Measurements from ENCODE around the gene ROR1. TPM values are rescaled to one million over a fixed set of nuclear protein-coding genes. Genes with fewer than 3 reads are reported as not detected.

The ROR1 gene
- total RNA-seq, 2 donors from 2014 or later = 0.09 TPM; not detected in 1

DNA sequence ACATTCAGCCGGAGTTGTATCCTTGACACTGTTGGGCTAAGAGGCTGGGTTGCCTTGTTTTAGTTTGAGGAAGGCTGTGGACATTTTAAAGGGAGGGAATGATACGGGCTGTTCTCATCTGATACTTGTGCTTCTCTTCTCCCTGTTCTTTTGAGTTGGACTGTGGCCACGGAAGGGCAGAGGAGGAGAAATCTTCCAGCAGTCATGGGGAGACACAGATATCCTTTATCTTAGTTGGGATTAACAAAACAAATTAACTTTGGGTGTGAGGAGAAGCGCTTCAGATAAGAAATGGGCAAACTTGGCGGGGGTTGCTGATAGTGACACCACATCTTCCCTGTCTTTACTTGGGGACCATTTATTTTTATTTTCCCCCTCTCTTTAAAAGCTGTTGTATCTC lies 138.8 kb downstream of the ROR1 start:
- Mint-ChIP-seq H3K27ac (no peak overlapping the region), H3K36me3 (ENCODE audit: low read depth) (no peaks in the 10 kb centered on the region), H3K9me3 (no peaks in the 10 kb centered on the region), H3K27me3 (peaks cover 6% of the 10 kb centered on the region), H3K4me3 (no peak overlapping the region), H3K4me1 (no peaks in the 10 kb centered on the region)
- ATAC-seq (replicated peaks) = no peak

GRCh38 chr1:63913533-63913932 lies 139.7 kb downstream of the ROR1 start:
- peaks cover 6% of the 10 kb centered on the region for H3K27me3 Mint-ChIP-seq
- ATAC-seq (replicated peaks) = no peak
- H3K4me1 Mint-ChIP-seq = no peaks in the 10 kb centered on the region
- no peaks in the 10 kb centered on the region for H3K9me3 Mint-ChIP-seq
- H3K27ac Mint-ChIP-seq = no peak overlapping the region
- H3K36me3 Mint-ChIP-seq (ENCODE audit: low read depth) = no peaks in the 10 kb centered on the region
- H3K4me3 Mint-ChIP-seq = no peak overlapping the region

DNA sequence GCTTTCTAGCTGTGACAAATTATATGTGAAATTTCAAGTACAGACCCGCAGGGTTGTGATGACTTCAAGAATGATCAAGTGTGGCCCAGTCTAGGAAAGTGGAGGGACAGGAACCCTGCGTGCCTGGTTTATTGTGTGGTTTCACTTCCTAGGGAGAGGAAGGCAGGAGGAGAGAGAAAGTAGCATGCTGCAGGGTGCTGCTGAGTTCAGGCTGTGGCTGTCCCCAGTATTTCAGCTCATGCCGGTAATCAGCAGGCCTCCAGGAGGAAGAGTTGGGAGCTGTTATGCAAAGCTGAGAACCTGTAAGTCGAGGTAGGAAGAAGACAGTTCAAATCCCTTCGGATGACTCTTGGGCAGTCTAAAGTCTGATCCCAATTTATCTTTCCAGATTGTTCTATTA lies 140.4 kb downstream of the ROR1 start:
- Mint-ChIP-seq H3K4me1 (no peaks in the 10 kb centered on the region), H3K27ac (no peak overlapping the region), H3K36me3 (ENCODE audit: low read depth) (no peaks in the 10 kb centered on the region), H3K9me3 (no peaks in the 10 kb centered on the region), H3K27me3 (peaks cover 6% of the 10 kb centered on the region), H3K4me3 (no peak overlapping the region)
- ATAC-seq (replicated peaks) = no peak

- no peaks in the 10 kb centered on the region for H3K4me1 Mint-ChIP-seq
- H3K9me3 Mint-ChIP-seq = no peaks in the 10 kb centered on the region
- no peak for ATAC-seq (replicated peaks)
- no peaks in the 10 kb centered on the region for H3K36me3 Mint-ChIP-seq (ENCODE audit: low read depth)
- peaks cover 9% of the 10 kb centered on the region for H3K27me3 Mint-ChIP-seq
- H3K27ac Mint-ChIP-seq = no peak overlapping the region
- H3K4me3 Mint-ChIP-seq = no peak overlapping the region
Observed at GRCh38 chr1:63914706-63915105, 140.9 kb downstream of the ROR1 start.

DNA sequence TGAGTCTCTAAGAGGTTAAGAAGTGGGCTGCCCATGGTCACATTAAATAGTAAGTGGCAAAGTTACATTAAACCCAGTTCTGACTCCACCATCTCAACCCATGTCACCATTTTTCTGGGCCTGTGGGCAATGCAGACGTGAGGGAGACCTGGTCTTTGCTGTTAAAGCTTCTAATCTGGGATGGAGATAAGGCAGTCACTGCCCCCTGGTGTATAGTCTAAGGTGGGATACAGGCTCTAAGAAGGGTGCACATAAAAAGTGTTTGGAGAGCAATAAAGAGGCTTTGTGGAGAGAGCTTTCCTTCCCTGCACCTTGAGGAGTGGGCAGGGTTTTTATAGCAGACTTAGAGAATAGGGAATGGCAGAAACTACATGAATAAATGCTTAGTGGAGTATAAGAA lies 141.3 kb downstream of the ROR1 start:
- no peak for ATAC-seq (replicated peaks)
- H3K4me3 Mint-ChIP-seq = no peak overlapping the region
- H3K36me3 Mint-ChIP-seq (ENCODE audit: low read depth) = no peaks in the 10 kb centered on the region
- no peaks in the 10 kb centered on the region for H3K4me1 Mint-ChIP-seq
- H3K27me3 Mint-ChIP-seq = peaks cover 11% of the 10 kb centered on the region
- H3K9me3 Mint-ChIP-seq = no peaks in the 10 kb centered on the region
- H3K27ac Mint-ChIP-seq = no peak overlapping the region

DNA sequence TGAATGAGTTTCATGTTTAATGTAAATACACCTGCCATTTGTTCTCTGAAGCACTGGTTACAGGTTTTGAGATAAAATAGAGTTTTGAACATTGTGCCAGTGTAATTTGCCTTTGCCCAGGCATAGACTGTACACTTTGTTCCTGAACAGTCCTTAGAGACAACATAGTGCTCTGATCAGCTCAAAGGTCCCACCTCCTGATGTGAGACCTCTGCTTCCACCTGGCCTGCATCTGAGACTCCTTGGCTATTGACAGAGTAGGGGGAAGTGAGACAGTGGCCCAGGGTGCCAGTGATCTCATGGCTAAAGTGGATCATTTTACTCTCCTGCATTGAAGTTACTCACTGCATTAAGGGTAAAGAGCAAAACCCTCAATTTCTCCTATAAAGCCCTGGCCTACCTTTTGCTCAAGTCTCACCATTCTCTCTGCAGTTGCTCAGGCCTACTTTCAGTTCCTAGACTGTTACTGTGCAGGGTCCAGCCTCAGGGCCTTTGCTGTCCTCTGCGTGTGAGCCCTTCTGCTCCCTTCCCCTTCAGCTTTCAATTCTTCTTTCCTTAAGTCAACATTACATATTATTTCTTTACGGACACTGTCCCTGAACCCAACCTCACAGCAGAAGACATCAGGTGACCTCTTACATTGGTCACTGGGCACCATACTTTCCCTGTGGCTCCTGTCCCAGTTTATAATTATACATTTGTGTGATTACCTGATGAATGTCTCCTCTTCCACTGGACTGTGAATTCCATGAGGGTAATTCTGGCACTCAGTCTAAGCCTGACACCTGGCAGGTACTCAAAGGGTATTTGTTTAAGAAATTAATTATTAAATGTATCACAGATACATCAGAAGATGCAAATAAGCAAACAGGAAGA lies 142.9 kb downstream of the ROR1 start:
- Mint-ChIP-seq H3K27ac (no peak overlapping the region), H3K36me3 (ENCODE audit: low read depth) (no peaks in the 10 kb centered on the region), H3K4me1 (no peaks in the 10 kb centered on the region), H3K9me3 (no peaks in the 10 kb centered on the region), H3K4me3 (no peak overlapping the region), H3K27me3 (peaks cover 20% of the 10 kb centered on the region)
- no peak for ATAC-seq (replicated peaks)

- no peaks in the 10 kb centered on the region for H3K9me3 Mint-ChIP-seq
Observed at GRCh38 chr1:63917571-63918417, 144.0 kb downstream of the ROR1 start.

GRCh38 chr1:63918418-63918945 lies 144.7 kb downstream of the ROR1 start:
- ATAC-seq (replicated peaks) = no peak
- Mint-ChIP-seq H3K4me3 (no peak overlapping the region), H3K27me3 (peaks cover 14% of the 10 kb centered on the region), H3K9me3 (no peaks in the 10 kb centered on the region), H3K4me1 (no peaks in the 10 kb centered on the region), H3K27ac (no peak overlapping the region), H3K36me3 (ENCODE audit: low read depth) (no peaks in the 10 kb centered on the region)

More at GRCh38 chr1:63917571-63918417, 144.0 kb downstream of the ROR1 start:
- ATAC-seq (replicated peaks) = no peak
- Mint-ChIP-seq H3K27ac (no peak overlapping the region), H3K4me1 (no peaks in the 10 kb centered on the region), H3K27me3 (peaks cover 14% of the 10 kb centered on the region), H3K36me3 (ENCODE audit: low read depth) (no peaks in the 10 kb centered on the region), H3K4me3 (no peak overlapping the region)

DNA sequence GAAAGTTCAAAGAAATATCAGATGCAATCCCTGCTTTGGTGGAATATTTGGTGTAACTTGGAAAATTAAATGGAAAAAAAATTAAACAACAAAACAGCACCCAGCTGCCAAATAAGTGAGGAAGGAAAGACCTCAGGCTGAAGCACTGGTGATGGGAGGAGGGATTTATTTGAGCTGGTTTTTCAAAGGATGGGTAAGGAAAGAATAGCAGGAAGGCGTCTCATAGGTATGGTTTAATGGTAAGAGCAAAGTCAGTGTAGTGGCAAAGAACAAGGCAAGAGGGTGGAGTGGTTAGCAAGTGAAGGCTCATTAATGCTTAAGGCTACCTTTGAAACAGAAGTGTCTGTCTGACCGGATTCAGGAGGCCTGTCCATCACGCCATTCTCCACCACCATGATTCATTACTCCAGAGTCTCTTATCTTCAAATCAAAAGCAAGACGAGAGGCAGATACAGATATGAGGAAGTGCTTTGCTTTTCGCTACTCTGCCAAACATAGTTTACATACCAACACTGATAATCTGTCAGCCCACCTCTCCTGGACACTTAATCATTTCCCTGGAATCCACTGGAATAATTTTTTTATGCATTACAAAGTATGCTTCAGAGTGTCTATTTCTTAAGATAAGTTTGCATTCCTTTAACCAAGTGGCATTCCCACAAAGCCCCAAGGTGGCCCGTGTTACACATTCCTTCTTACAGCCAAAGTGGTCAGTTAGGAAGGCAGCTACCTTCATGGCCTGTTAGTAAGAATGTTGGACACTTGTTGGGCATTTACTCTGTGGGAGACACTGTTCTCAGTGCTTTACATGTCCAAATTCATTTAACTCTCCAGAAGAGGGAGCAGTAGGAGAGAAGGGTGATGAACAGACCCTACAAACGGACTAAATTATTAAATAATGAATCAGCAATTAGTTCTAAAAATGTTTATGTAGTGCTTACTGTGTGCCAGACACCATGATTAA lies 146.6 kb downstream of the ROR1 start:
- Mint-ChIP-seq H3K27ac (no peak overlapping the region), H3K36me3 (ENCODE audit: low read depth) (no peaks in the 10 kb centered on the region), H3K4me3 (no peak overlapping the region), H3K9me3 (no peaks in the 10 kb centered on the region), H3K27me3 (peaks cover 14% of the 10 kb centered on the region), H3K4me1 (no peaks in the 10 kb centered on the region)
- no peak for ATAC-seq (replicated peaks)

DNA sequence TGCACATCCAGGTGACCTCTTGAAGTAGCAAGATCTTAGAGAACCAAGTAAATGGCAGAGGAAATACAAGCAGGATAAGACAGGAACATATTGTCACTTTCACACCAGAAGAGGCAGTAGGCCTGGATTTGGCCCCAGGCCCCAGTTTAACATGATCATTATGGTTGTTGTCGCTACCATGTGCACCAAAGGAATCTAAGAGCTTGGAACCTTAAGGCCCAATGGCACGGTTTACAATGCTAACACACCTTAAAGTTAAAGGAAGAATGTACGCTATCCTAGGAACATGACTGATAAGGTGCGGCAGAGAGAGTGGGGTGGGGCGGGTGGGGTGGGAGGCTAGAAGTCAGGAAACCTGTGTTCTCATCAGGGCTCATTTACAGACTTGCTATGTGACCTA lies 147.5 kb downstream of the ROR1 start:
- H3K4me3 Mint-ChIP-seq = no peak overlapping the region
- no peaks in the 10 kb centered on the region for H3K36me3 Mint-ChIP-seq (ENCODE audit: low read depth)
- no peaks in the 10 kb centered on the region for H3K4me1 Mint-ChIP-seq
- no peak for ATAC-seq (replicated peaks)
- no peaks in the 10 kb centered on the region for H3K9me3 Mint-ChIP-seq
- H3K27ac Mint-ChIP-seq = no peak overlapping the region
- peaks cover 14% of the 10 kb centered on the region for H3K27me3 Mint-ChIP-seq

GRCh38 chr1:63921802-63922201 lies 148.0 kb downstream of the ROR1 start:
- H3K4me3 Mint-ChIP-seq = no peak overlapping the region
- H3K9me3 Mint-ChIP-seq = no peaks in the 10 kb centered on the region
- H3K4me1 Mint-ChIP-seq = no peaks in the 10 kb centered on the region
- ATAC-seq (replicated peaks) = no peak
- peaks cover 14% of the 10 kb centered on the region for H3K27me3 Mint-ChIP-seq
- no peaks in the 10 kb centered on the region for H3K36me3 Mint-ChIP-seq (ENCODE audit: low read depth)
- H3K27ac Mint-ChIP-seq = no peak overlapping the region

GRCh38 chr1:63922848-63923247 lies 149.0 kb downstream of the ROR1 start:
- Mint-ChIP-seq H3K4me1 (no peaks in the 10 kb centered on the region), H3K27me3 (peaks cover 14% of the 10 kb centered on the region), H3K4me3 (no peak overlapping the region), H3K9me3 (no peaks in the 10 kb centered on the region), H3K27ac (no peak overlapping the region), H3K36me3 (ENCODE audit: low read depth) (no peaks in the 10 kb centered on the region)
- ATAC-seq (replicated peaks) = no peak

- ATAC-seq (replicated peaks) = no peak
- no peaks in the 10 kb centered on the region for H3K9me3 Mint-ChIP-seq
- H3K27me3 Mint-ChIP-seq = peaks cover 14% of the 10 kb centered on the region
- no peaks in the 10 kb centered on the region for H3K36me3 Mint-ChIP-seq (ENCODE audit: low read depth)
- H3K4me1 Mint-ChIP-seq = no peaks in the 10 kb centered on the region
- H3K27ac Mint-ChIP-seq = no peak overlapping the region
- no peak overlapping the region for H3K4me3 Mint-ChIP-seq
Observed at GRCh38 chr1:63923302-63923701, 149.5 kb downstream of the ROR1 start.

DNA sequence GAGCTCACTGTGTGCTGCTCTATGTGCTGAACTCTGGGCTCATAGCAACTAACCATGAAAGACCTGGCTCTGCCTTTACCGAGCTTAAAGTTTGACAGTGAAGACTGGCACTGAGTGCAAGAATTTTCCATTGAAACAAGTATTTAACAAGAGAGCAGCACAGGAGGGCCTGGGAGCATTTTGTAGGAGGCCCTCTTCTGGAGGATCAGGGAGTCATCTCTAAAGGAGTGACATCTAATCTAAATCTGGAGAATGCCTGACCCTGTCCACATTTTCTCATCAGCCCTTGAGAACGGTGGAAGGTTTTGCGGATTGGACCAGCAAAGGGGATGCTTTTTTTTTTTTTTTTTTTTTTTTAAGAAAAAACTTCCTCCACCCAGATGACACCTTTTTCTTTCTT lies 150.8 kb downstream of the ROR1 start:
- Mint-ChIP-seq H3K36me3 (ENCODE audit: low read depth) (no peaks in the 10 kb centered on the region), H3K4me1 (no peaks in the 10 kb centered on the region), H3K9me3 (no peaks in the 10 kb centered on the region), H3K27ac (no peak overlapping the region), H3K4me3 (no peak overlapping the region), H3K27me3 (peaks cover 12% of the 10 kb centered on the region)
- no peak for ATAC-seq (replicated peaks)
